Activated T-helper 2 cell treated with anti-CD3 and anti-CD28 coated beads, Interferon-gamma antibody, Interleukin-2, Interleukin-4, amounts not matched to agents 10 μg/mL and 5 μg/mL and 100 μg/mL, durations not matched to agents 14 hours and 24 hours and 36 hours (primary cell): ENCODE measurements around the gene LOC128125822.
"Not testable (repeated sequence)": the region's sequence is repeated elsewhere in the genome, so short reads cannot be mapped to it uniquely, and the experiment has no call there.

Experiments used
- DNase-seq: peaks from one replicate; pipeline ENCODE4 v3.0.0; 2021; ENCODE audit warnings: low spot score
- H3K27ac Mint-ChIP-seq: one replicate; pipeline ENCODE4 v1.8.0; 2021; ENCODE audit warnings: mixed read lengths
- H3K27me3 Mint-ChIP-seq: one replicate; pipeline ENCODE4 v1.8.0; 2021; ENCODE audit warnings: low read depth, mixed read lengths
- H3K36me3 Mint-ChIP-seq: one replicate; pipeline ENCODE4 v1.8.0; 2021; ENCODE audit warnings: low read depth, mixed read lengths
- H3K4me1 Mint-ChIP-seq: one replicate; pipeline ENCODE4 v1.8.0; 2021; ENCODE audit warnings: low read depth, mixed read lengths
- H3K4me3 Mint-ChIP-seq: one replicate; pipeline ENCODE4 v1.8.0; 2021; ENCODE audit warnings: low read depth, mild to moderate bottlenecking, moderate library complexity, mixed read lengths
- H3K9me3 Mint-ChIP-seq: one replicate; pipeline ENCODE4 v1.8.0; 2021; ENCODE audit warnings: mixed read lengths
- intact Hi-C: fragments of 100-400 bp; cut with micrococcal nuclease; formaldehyde crosslinking; loops from one replicate; pipeline ENCODE4 v1.15.1; 2023

LOC128125822 gene

GRCh38 chr6:63572044-63572746 lies at the start of gene LOC128125822, which contains the start of gene PTP4A1:
LOC128125822 (plus strand) TSS chr6:63572480.
PTP4A1 (plus strand) TSS chr6:63572480; CDS start chr6:63576881, 4,401 bp downstream.
- intact Hi-C loops: loop anchor here (1.0 to 2.0 kb wide), 4 partner anchors 43 to 219 kb away; partner anchors contain the start of gene PHF3

GRCh38 chr6:63522911-63523287 lies 49.4 kb upstream of the LOC128125822 start:
- DNase-seq, H3K9me3 Mint-ChIP-seq, H3K36me3 Mint-ChIP-seq, H3K27me3 Mint-ChIP-seq, H3K4me3 Mint-ChIP-seq: not testable (repeated sequence)
- Mint-ChIP-seq H3K4me1 (peaks cover 44% of the 10 kb centered on the region), H3K27ac (peak overlapping the region; percentile 62)
- intact Hi-C loops: loop anchor here (1.0 to 10.0 kb wide), 3 partner anchors 18 to 168 kb away; no protein-coding TSS in a partner anchor

More at GRCh38 chr6:63572044-63572746, at the start of gene LOC128125822, which contains the start of gene PTP4A1:
- peak within 1 kb of the TSS; percentile 97 for H3K4me3 Mint-ChIP-seq
- peaks cover 3% of the 10 kb centered on the region for H3K9me3 Mint-ChIP-seq
- no peaks in the 10 kb centered on the region for H3K27me3 Mint-ChIP-seq
- peaks cover 28% of the 10 kb centered on the region for H3K36me3 Mint-ChIP-seq
- H3K27ac Mint-ChIP-seq: peak within 1 kb of the TSS; percentile 94
- peak; percentile 96 for DNase-seq
- peaks cover 38% of the 10 kb centered on the region for H3K4me1 Mint-ChIP-seq

DNA sequence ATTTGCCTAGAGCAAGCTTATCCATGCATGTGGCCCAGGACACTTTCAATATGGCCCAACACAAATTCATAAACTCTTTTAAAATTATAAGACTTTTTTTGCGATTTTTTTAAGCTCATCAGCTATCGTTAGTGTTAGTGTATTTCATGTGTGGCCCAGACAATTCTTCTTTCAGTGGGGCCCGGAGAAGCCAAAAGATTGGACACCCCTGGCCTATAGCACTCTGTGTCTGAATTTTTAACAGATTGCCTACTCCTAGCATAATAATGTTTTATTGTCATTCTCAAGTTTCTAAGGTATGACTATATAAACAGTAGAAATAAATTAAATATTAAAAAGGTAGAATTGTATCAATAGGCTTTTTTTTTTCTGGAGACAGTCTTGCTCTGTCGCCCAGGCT lies 48.6 kb upstream of the LOC128125822 start:
- Mint-ChIP-seq H3K27ac (no peak overlapping the region), H3K9me3 (peaks cover 5% of the 10 kb centered on the region), H3K27me3 (no peaks in the 10 kb centered on the region), H3K4me3 (no peak overlapping the region), H3K4me1 (peaks cover 49% of the 10 kb centered on the region), H3K36me3 (peaks cover 6% of the 10 kb centered on the region)
- intact Hi-C loops: loop anchor here (2.0 to 10.0 kb wide), 2 partner anchors 19 to 169 kb away; no protein-coding TSS in a partner anchor
- DNase-seq: no peak

- DNase-seq: no peak
Observed at GRCh38 chr6:63525186-63525878, 46.9 kb upstream of the LOC128125822 start.

DNA sequence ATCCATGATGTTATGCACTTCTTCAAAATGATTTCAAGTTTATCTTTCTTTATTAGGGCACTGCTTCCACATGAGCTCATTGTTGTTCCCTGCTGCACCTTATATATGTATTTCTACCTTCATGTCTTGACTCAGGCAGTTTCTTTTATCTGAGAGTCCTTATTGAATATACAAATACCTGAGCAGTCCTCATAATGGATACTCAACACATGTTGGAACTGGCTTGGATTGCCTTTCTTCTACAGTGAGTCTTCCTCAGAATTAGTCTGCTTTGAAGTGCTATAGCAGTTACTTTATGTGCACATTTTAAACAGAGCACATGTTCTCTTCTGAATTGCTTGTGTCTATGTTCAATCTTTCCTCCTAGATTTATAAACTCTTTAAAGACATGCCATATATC lies 45.3 kb upstream of the LOC128125822 start:
- Mint-ChIP-seq H3K4me3 (no peak overlapping the region), H3K27ac (no peak overlapping the region), H3K9me3 (no peaks in the 10 kb centered on the region), H3K4me1 (peaks cover 54% of the 10 kb centered on the region), H3K36me3 (peaks cover 12% of the 10 kb centered on the region), H3K27me3 (no peaks in the 10 kb centered on the region)
- intact Hi-C loops: loop anchor here (5.0 to 10.0 kb wide), 2 partner anchors 110 to 172 kb away; partner anchors contain the start of gene PHF3
- DNase-seq: no peak

More at GRCh38 chr6:63525186-63525878, 46.9 kb upstream of the LOC128125822 start:
- H3K9me3 Mint-ChIP-seq: peaks cover 5% of the 10 kb centered on the region
- H3K4me1 Mint-ChIP-seq: peaks cover 50% of the 10 kb centered on the region
- peak overlapping the region; percentile 28 for H3K27ac Mint-ChIP-seq
- H3K36me3 Mint-ChIP-seq: peaks cover 9% of the 10 kb centered on the region
- intact Hi-C loops: loop anchor here (5.0 to 10.0 kb wide), 2 partner anchors 112 to 171 kb away; partner anchors contain the start of gene PHF3
- H3K4me3 Mint-ChIP-seq: no peak overlapping the region
- no peaks in the 10 kb centered on the region for H3K27me3 Mint-ChIP-seq

GRCh38 chr6:63527658-63528514 lies 44.4 kb upstream of the LOC128125822 start:
- Mint-ChIP-seq H3K27me3 (no peaks in the 10 kb centered on the region), H3K27ac (peak overlapping the region; percentile 62), H3K9me3 (peaks cover 5% of the 10 kb centered on the region), H3K4me3 (no peak overlapping the region), H3K36me3 (peaks cover 17% of the 10 kb centered on the region), H3K4me1 (peaks cover 49% of the 10 kb centered on the region)
- intact Hi-C loops: loop anchor here (5.0 to 10.0 kb wide), 2 partner anchors 109 to 173 kb away; partner anchors contain the start of gene PHF3
- no peak for DNase-seq

GRCh38 chr6:63529498-63529897 lies 42.8 kb upstream of the LOC128125822 start:
- Mint-ChIP-seq H3K4me3 (peak overlapping the region; percentile 75), H3K36me3 (peaks cover 17% of the 10 kb centered on the region), H3K27ac (peak overlapping the region; percentile 96), H3K4me1 (peaks cover 47% of the 10 kb centered on the region), H3K9me3 (peaks cover 5% of the 10 kb centered on the region), H3K27me3 (no peaks in the 10 kb centered on the region)
- intact Hi-C loops: loop anchor here (1.0 to 10.0 kb wide), 4 partner anchors 24 to 175 kb away; partner anchors contain the start of genes LOC128125822, PHF3 and PTP4A1
- DNase-seq: peak; percentile 16

- Mint-ChIP-seq H3K27me3 (no peaks in the 10 kb centered on the region), H3K4me1 (peaks cover 44% of the 10 kb centered on the region), H3K4me3 (no peak overlapping the region), H3K9me3 (peaks cover 5% of the 10 kb centered on the region), H3K36me3 (peaks cover 15% of the 10 kb centered on the region), H3K27ac (peak overlapping the region; percentile 96)
- no peak for DNase-seq
- intact Hi-C loops: no loop called here
Observed at GRCh38 chr6:63530182-63530581, 42.1 kb upstream of the LOC128125822 start.

- peaks cover 5% of the 10 kb centered on the region for H3K9me3 Mint-ChIP-seq
- peaks cover 11% of the 10 kb centered on the region for H3K36me3 Mint-ChIP-seq
- intact Hi-C loops: no loop called here
- peaks cover 38% of the 10 kb centered on the region for H3K4me1 Mint-ChIP-seq
- H3K4me3 Mint-ChIP-seq: no peak overlapping the region
- H3K27ac Mint-ChIP-seq: no peak overlapping the region
- DNase-seq: no peak
- no peaks in the 10 kb centered on the region for H3K27me3 Mint-ChIP-seq
Observed at GRCh38 chr6:63530991-63531390, 41.3 kb upstream of the LOC128125822 start.

DNA sequence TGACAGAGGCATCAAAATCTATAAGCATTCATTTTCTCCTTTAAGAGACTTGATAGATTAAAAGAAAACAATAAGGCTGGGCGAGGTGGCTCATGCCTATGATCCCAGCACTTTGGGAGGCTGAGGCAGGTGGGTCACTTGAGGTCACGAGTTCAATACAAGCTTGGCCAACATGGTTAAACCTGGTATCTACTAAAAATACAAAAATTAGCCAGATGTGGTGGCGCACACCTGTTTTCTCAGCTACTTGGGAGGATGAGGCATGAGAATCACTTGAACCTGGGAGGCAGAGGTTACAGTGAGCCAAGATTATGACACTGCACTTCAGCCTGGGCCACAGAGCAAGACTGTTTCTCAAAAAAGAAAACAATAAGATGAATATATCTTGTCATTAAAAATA lies 39.3 kb upstream of the LOC128125822 start:
- H3K36me3 Mint-ChIP-seq: peaks cover 11% of the 10 kb centered on the region
- DNase-seq: no peak

DNA sequence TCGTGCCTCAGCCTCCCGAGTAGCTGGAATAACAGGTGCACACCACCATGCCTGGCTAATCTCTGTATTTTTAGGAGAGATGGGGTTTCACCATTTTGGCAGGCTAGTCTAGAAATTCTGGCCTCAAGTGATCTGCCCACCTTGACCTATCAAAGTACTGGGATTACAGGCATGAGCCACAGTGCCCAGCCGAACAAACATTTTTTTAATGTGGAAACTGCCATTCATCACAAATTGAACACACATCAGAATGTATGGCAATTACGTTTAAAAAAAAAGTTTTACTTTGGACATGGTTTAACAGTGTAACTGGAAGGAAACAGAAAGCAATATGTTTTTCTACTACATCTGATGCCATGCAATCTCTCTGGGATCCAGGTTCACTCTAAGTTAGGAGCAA lies 38.3 kb upstream of the LOC128125822 start:
- Mint-ChIP-seq H3K4me1 (peaks cover 26% of the 10 kb centered on the region), H3K27me3 (no peaks in the 10 kb centered on the region), H3K9me3 (peaks cover 5% of the 10 kb centered on the region), H3K36me3 (peaks cover 11% of the 10 kb centered on the region), H3K4me3 (no peak overlapping the region), H3K27ac (no peak overlapping the region)
- intact Hi-C loops: no loop called here
- DNase-seq: no peak

More for the DNA sequence above, 39.3 kb upstream of the LOC128125822 start:
- intact Hi-C loops: no loop called here
- Mint-ChIP-seq H3K9me3 (peaks cover 5% of the 10 kb centered on the region), H3K27ac (no peak overlapping the region), H3K27me3 (no peaks in the 10 kb centered on the region), H3K4me3 (no peak overlapping the region), H3K4me1 (peaks cover 30% of the 10 kb centered on the region)
